Measurements from ENCODE around the gene PRKCZ. TPM values are rescaled to one million over a fixed set of nuclear protein-coding genes. Genes with fewer than 3 reads are reported as not detected.

PRKCZ gene
- total RNA-seq, 1 donor from 2014 or later: 17.9 TPM

- no peaks in the 10 kb centered on the region for H3K27me3 ChIP-seq
- H3K4me1 ChIP-seq: peaks cover 10% of the 10 kb centered on the region
- intact Hi-C loops (cut with DNase I): no loop called here
- H3K27ac ChIP-seq: no peak overlapping the region
- H3K9me3 ChIP-seq: no peaks in the 10 kb centered on the region
- TF ChIP-seq CTCF (IDR thresholded peaks at IDR 0.05): no peak
- TF ChIP-seq POLR2AphosphoS5 (IDR thresholded peaks at IDR 0.05; ENCODE audit: insufficient read depth in 1 of 2, low read depth in 1 of 2): no peak
- TF ChIP-seq POLR2A (IDR thresholded peaks at IDR 0.05): no peak
- no peak overlapping the region for H3K4me3 ChIP-seq
- no peak for DNase-seq (ENCODE audit: extremely low spot score in 2 of 2)
- no peaks in the 10 kb centered on the region for H3K36me3 ChIP-seq
These were observed 5.8 kb downstream of the PRKCZ start for GRCh38 chr1:2055911-2056575.

GRCh38 chr1:2056955-2057590, 6.9 kb downstream of the PRKCZ start:
- Histone ChIP-seq H3K27ac (no peak overlapping the region), H3K27me3 (no peaks in the 10 kb centered on the region), H3K4me3 (no peak overlapping the region), H3K9me3 (no peaks in the 10 kb centered on the region), H3K4me1 (peaks cover under 1% of the 10 kb centered on the region), H3K36me3 (no peaks in the 10 kb centered on the region)
- intact Hi-C loops (cut with DNase I): no loop called here
- TF ChIP-seq CTCF (IDR thresholded peaks at IDR 0.05): no peak
- no peak for TF ChIP-seq POLR2AphosphoS5 (IDR thresholded peaks at IDR 0.05; ENCODE audit: insufficient read depth in 1 of 2, low read depth in 1 of 2)
- no peak for TF ChIP-seq POLR2A (IDR thresholded peaks at IDR 0.05)
- DNase-seq (ENCODE audit: extremely low spot score in 2 of 2): no peak

GRCh38 chr1:2059290-2059953, 9.2 kb downstream of the PRKCZ start:
- no peaks in the 10 kb centered on the region for H3K4me1 ChIP-seq
- intact Hi-C loops (cut with DNase I): no loop called here
- H3K9me3 ChIP-seq: no peaks in the 10 kb centered on the region
- no peak for DNase-seq (ENCODE audit: extremely low spot score in 2 of 2)
- no peak overlapping the region for H3K4me3 ChIP-seq
- no peaks in the 10 kb centered on the region for H3K27me3 ChIP-seq
- no peaks in the 10 kb centered on the region for H3K36me3 ChIP-seq
- no peak overlapping the region for H3K27ac ChIP-seq
- no peak for TF ChIP-seq CTCF (IDR thresholded peaks at IDR 0.05)
- TF ChIP-seq POLR2AphosphoS5 (IDR thresholded peaks at IDR 0.05; ENCODE audit: insufficient read depth in 1 of 2, low read depth in 1 of 2): no peak
- TF ChIP-seq POLR2A (IDR thresholded peaks at IDR 0.05): no peak

- Histone ChIP-seq H3K4me1 (no peaks in the 10 kb centered on the region), H3K4me3 (no peak overlapping the region), H3K36me3 (no peaks in the 10 kb centered on the region), H3K9me3 (no peaks in the 10 kb centered on the region), H3K27me3 (no peaks in the 10 kb centered on the region), H3K27ac (no peak overlapping the region)
- TF ChIP-seq CTCF (IDR thresholded peaks at IDR 0.05): no peak
- TF ChIP-seq POLR2A (IDR thresholded peaks at IDR 0.05): no peak
- no peak for TF ChIP-seq POLR2AphosphoS5 (IDR thresholded peaks at IDR 0.05; ENCODE audit: insufficient read depth in 1 of 2, low read depth in 1 of 2)
- DNase-seq (ENCODE audit: extremely low spot score in 2 of 2): no peak
- intact Hi-C loops (cut with DNase I): no loop called here
These were observed 9.9 kb downstream of the PRKCZ start for GRCh38 chr1:2060072-2060471.

- no peaks in the 10 kb centered on the region for H3K9me3 ChIP-seq
- intact Hi-C loops (cut with DNase I): no loop called here
- no peak for DNase-seq (ENCODE audit: extremely low spot score in 2 of 2)
- TF ChIP-seq CTCF (IDR thresholded peaks at IDR 0.05): no peak
- no peak for TF ChIP-seq POLR2A (IDR thresholded peaks at IDR 0.05)
- no peak for TF ChIP-seq POLR2AphosphoS5 (IDR thresholded peaks at IDR 0.05; ENCODE audit: insufficient read depth in 1 of 2, low read depth in 1 of 2)
- H3K4me1 ChIP-seq: no peaks in the 10 kb centered on the region
- no peaks in the 10 kb centered on the region for H3K36me3 ChIP-seq
- no peak overlapping the region for H3K4me3 ChIP-seq
- no peaks in the 10 kb centered on the region for H3K27me3 ChIP-seq
- H3K27ac ChIP-seq: no peak overlapping the region
These were observed 10.3 kb downstream of the PRKCZ start for GRCh38 chr1:2060535-2060934.

All from vagina (tissue), 2 donors.